IMR-90 (cell line): ENCODE results near the gene RC3H2. TPM values are rescaled to one million over a fixed set of nuclear protein-coding genes. Genes with fewer than 3 reads are reported as not detected.
A peak's percentile ranks its signal among the peaks of the same experiment; 100 is the strongest.

Experiments
- ATAC-seq: fragments of 200-7000 bp; cut with Tn5 transposase; 2 replicates; pipeline ENCODE4 v1.9.1; 2020; ENCODE audit warnings: low read depth, mild to moderate bottlenecking, moderate library complexity
- BruUV-seq: library from RNA; stranded (reverse); fragments of 400-500 nt; replicated peaks from 2 replicates; lab custom pipeline; 2021; lab: Mats Ljungman, UMichigan
- CTCF ChIA-PET: fragments of 300-600 bp; formaldehyde crosslinking; extraction: SDS; loops from one replicate; lab custom pipeline; 2021; ENCODE audit warnings: antibody characterized with exemption; lab: Yijun Ruan, JAX
- POLR2A ChIA-PET: fragments of 300-600 bp; sonication (Branson Sonifier 250); formaldehyde crosslinking; loops from one replicate; lab custom pipeline; 2022; ENCODE audit warnings: antibody characterized with exemption; ENCODE audit not compliant: unreplicated experiment; lab: Charles Lee
- DNase-seq: peaks from one replicate; pipeline ENCODE4 v3.0.0; 2013
- H2AFZ ChIP-seq: replicated peaks from 2 replicates; pipeline ENCODE3; 2013; ENCODE audit warnings: low read length, mild to moderate bottlenecking; ENCODE audit not compliant: poor library complexity
- H2AK5ac ChIP-seq: 2 replicates; pipeline ENCODE4 v1.6.1; 2013; ENCODE audit warnings: low read depth, low read length, inconsistent platforms
- H2AK9ac ChIP-seq: replicated peaks from 2 replicates; pipeline ENCODE3; 2013; ENCODE audit warnings: mild to moderate bottlenecking, low read depth, low read length, moderate library complexity; ENCODE audit not compliant: poor library complexity
- H2BK120ac ChIP-seq: 2 replicates; pipeline ENCODE4 v1.6.1; 2013; ENCODE audit warnings: low read depth, low read length, inconsistent platforms
- H2BK15ac ChIP-seq: 3 replicates; pipeline ENCODE4 v1.6.1; 2013; ENCODE audit warnings: low read depth, low read length, inconsistent platforms
- H2BK20ac ChIP-seq: 2 replicates; pipeline ENCODE4 v1.6.1; 2013; ENCODE audit warnings: low read depth, mild to moderate bottlenecking, inconsistent platforms, low read length, moderate library complexity
- H2BK5ac ChIP-seq: 2 replicates; pipeline ENCODE4 v1.6.1; 2013; ENCODE audit warnings: mild to moderate bottlenecking, low read depth, low read length, inconsistent platforms; ENCODE audit not compliant: poor library complexity, severe bottlenecking
- H3K14ac ChIP-seq: replicated peaks from 2 replicates; pipeline ENCODE4 v1.6.1; 2013; ENCODE audit warnings: low read depth, low read length, inconsistent platforms
- H3K18ac ChIP-seq: 2 replicates; pipeline ENCODE4 v1.6.1; 2013; ENCODE audit warnings: low read depth, low read length, control low read depth
- H3K23ac ChIP-seq: 2 replicates; pipeline ENCODE4 v1.6.1; 2013; ENCODE audit warnings: low read depth, low read length, inconsistent platforms
- H3K27ac ChIP-seq: 2 replicates; pipeline ENCODE4 v1.5.1; 2013; ENCODE audit warnings: mild to moderate bottlenecking, control low read depth, low read length; ENCODE audit not compliant: insufficient read depth
- H3K27me3 ChIP-seq: 2 replicates; pipeline ENCODE4 v1.6.1; 2013; ENCODE audit warnings: low read length; ENCODE audit not compliant: control insufficient read depth, insufficient read depth
- H3K36me3 ChIP-seq: 2 replicates; pipeline ENCODE4 v1.6.1; 2013; ENCODE audit warnings: low read length, mixed read lengths; ENCODE audit not compliant: control insufficient read depth, insufficient read depth
- H3K4ac ChIP-seq: 2 replicates; pipeline ENCODE4 v1.6.1; 2013; ENCODE audit warnings: low read depth, low read length, inconsistent platforms
- H3K4me1 ChIP-seq: 2 replicates; pipeline ENCODE4 v1.6.1; 2013; ENCODE audit warnings: low read length, mixed read lengths; ENCODE audit not compliant: control insufficient read depth, insufficient read depth
- H3K4me2 ChIP-seq: 2 replicates; pipeline ENCODE4 v1.6.1; 2013; ENCODE audit warnings: low read depth, mild to moderate bottlenecking, control low read depth, low read length, moderate library complexity
- H3K4me3 ChIP-seq: 2 replicates; pipeline ENCODE4 v1.5.1; 2013; ENCODE audit warnings: low read depth, mild to moderate bottlenecking, control low read depth, low read length, moderate library complexity; ENCODE audit not compliant: insufficient read depth
- H3K56ac ChIP-seq: 2 replicates; pipeline ENCODE4 v1.6.1; 2013; ENCODE audit warnings: low read length, inconsistent platforms; ENCODE audit not compliant: insufficient read depth; ENCODE audit errors: extremely low read depth
- H3K79me1 ChIP-seq, 2 experiments: 2 replicates each; pipeline ENCODE4 v1.6.1; 2013; ENCODE audit warnings: low read length in 2 of 2, inconsistent platforms in 1 of 2, low read depth in 1 of 2
- H3K9ac ChIP-seq: 2 replicates; pipeline ENCODE4 v1.6.1; 2013; ENCODE audit warnings: low read depth, low read length, control low read depth
- H3K9me1 ChIP-seq: 2 replicates; pipeline ENCODE4 v1.6.1; 2013; ENCODE audit warnings: low read length, inconsistent platforms; ENCODE audit not compliant: insufficient read depth
- H3K9me3 ChIP-seq: 2 replicates; pipeline ENCODE4 v1.6.1; 2013; ENCODE audit warnings: low read length; ENCODE audit not compliant: control insufficient read depth, insufficient read depth
- H4K20me1 ChIP-seq: 2 replicates; pipeline ENCODE4 v1.6.1; 2013; ENCODE audit warnings: low read length, inconsistent platforms; ENCODE audit not compliant: insufficient read depth
- H4K5ac ChIP-seq: 2 replicates; pipeline ENCODE4 v1.6.1; 2013; ENCODE audit warnings: mild to moderate bottlenecking, low read depth, low read length, control low read depth
- H4K8ac ChIP-seq, 2 experiments: 2 replicates each; pipeline ENCODE4 v1.6.1; 2013; ENCODE audit warnings: low read depth in 2 of 2, low read length in 2 of 2, control low read depth in 1 of 2, inconsistent platforms in 1 of 2
- H4K91ac ChIP-seq: 2 replicates; pipeline ENCODE4 v1.6.1; 2013; ENCODE audit warnings: low read depth, low read length, inconsistent platforms; ENCODE audit not compliant: insufficient read depth
- BHLHE40 ChIP-seq: fragments of 150-350 bp; IDR thresholded peaks from 2 replicates; pipeline ENCODE4 v1.6.1; 2016; ENCODE audit warnings: mild to moderate bottlenecking, low read depth, low read length
- CHD1 ChIP-seq: IDR thresholded peaks from 2 replicates; pipeline ENCODE4 v1.6.1; 2012; ENCODE audit warnings: low read depth, low read length, improper control_type of control experiment
- MAFK ChIP-seq: IDR thresholded peaks from 2 replicates; pipeline ENCODE4 v1.6.1; 2012; ENCODE audit warnings: low read depth, low read length, improper control_type of control experiment
- WGBS, 2 experiments: methylation state at CpG; one replicate each; pipeline versions ENCODE4 v1.1.5 to v1.1.7; 2013; ENCODE audit warnings: missing lambda C conversion rate in 2 of 2; ENCODE audit not compliant: insufficient read length in 1 of 2; ENCODE audit errors: extremely low coverage in 2 of 2; 5-methylcytosine and 5-hydroxymethylcytosine counted together
- dilution Hi-C: fragments of 300-500 bp; cut with HindIII; formaldehyde crosslinking; loops from one replicate; pipeline ENCODE4 v1.14.3; 2018; ENCODE audit warnings: low sequenced_read_pairs; ENCODE audit not compliant: unreplicated experiment
- in situ Hi-C: fragments of 300-500 bp; cut with MboI; formaldehyde crosslinking; loops from 3 replicates; pipeline ENCODE4 v1.14.3; 2019; ENCODE audit warnings: low sequenced_read_pairs, inconsistent platforms, mixed read lengths
- intact Hi-C: fragments of 100-400 bp; cut with micrococcal nuclease; formaldehyde crosslinking; loops from 2 replicates; pipeline ENCODE4 v1.10.0; 2022
- polyA plus RNA-seq, 3 experiments: library from polyadenylated mRNA; depleted of rRNA; stranded (reverse); fragments of >200 nt; gene quantifications; 2 replicates each; pipeline ENCODE4 v1.2.3, GENCODE V29; 2012; ENCODE audit warnings: low replicate concordance in 1 of 3
- total RNA-seq: library from RNA; depleted of rRNA; stranded (reverse); fragments of >200 nt; gene quantifications from 2 replicates; pipeline ENCODE4 v1.2.3, GENCODE V29; 2012

The RC3H2 gene
- total and polyA plus RNA-seq, 2 of the 4 experiments (the other 2 are of a cell fraction) = 14.7 to 58.4 TPM

DNA sequence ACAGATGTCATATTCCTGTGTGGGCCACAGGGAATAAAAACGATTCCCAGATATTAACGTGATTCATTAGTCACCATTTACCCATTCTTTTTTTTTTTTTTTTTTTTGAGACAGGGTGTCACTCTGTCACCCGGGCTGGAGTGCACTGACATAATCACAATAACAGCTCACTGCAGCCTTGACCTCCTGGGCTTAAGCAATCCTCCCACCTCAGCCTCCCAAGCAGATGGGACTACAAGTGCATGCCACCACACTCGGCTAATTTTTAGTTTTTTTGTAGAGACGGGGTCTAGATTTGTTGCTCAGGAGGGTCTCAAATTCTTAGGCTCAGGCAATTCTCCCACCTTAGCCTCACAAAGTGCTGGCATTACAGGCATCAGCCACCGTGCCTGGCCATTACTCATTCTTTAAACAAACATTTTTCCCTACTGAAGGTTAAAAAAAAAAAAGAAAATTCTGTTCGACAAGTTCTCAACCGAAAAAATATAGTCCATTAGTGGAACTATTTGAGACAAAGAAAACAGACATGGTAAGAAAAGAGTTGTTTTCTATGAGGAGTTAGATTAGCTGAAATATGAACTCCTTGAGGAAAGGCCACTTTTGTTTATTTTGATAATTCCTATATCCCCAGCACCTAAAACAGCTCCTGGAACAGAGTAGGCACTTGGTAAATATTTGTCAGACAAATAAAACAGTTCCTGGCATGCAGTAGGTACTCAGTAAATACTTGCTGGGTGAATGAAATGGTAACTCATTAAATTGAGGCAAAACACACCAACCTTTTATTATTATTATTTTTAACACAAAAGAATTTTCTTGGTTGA, 44.6 kb downstream of the RC3H2 start:
- H2BK5ac ChIP-seq = no peak overlapping the region
- DNase-seq = no peak
- BruUV-seq = no TSS peak
- TF ChIP-seq MAFK (no peak), CHD1 (no peak), BHLHE40 (no peak)
- no peak overlapping the region for H2BK15ac ChIP-seq
- in situ Hi-C loops = no loop called here
- no peak overlapping the region for H3K56ac ChIP-seq
- peaks cover 3% of the 10 kb centered on the region; the same call in 1 of the 2 replicates for H4K20me1 ChIP-seq
- H2AK5ac ChIP-seq = no peak overlapping the region
- H4K5ac ChIP-seq = no peak overlapping the region
- no peaks in the 10 kb centered on the region; the same call in 1 of the 2 replicates for H3K4me1 ChIP-seq
- no peak overlapping the region for H3K27ac ChIP-seq
- peaks cover 33% of the 10 kb centered on the region for H3K36me3 ChIP-seq
- no peak overlapping the region for H3K18ac ChIP-seq
- peak; percentile 35 for ATAC-seq
- H3K27me3 ChIP-seq = no peaks in the 10 kb centered on the region
- H3K9me1 ChIP-seq = peaks cover 3% of the 10 kb centered on the region; the same call in 1 of the 2 replicates
- H2BK120ac ChIP-seq = no peak overlapping the region
- no peak overlapping the region for H3K23ac ChIP-seq
- H4K8ac ChIP-seq = no peak overlapping the region
- dilution Hi-C loops = no loop called here
- intact Hi-C loops = loop anchor here (5.0 kb wide), 1 partner anchor 37 kb away; no protein-coding TSS in a partner anchor
- no CpG with 5 or more reads among the region's 8 CpGs for WGBS, 2 experiments
- no peak overlapping the region for H2AFZ ChIP-seq
- H3K9ac ChIP-seq = no peak overlapping the region
- no peaks in the 10 kb centered on the region; the same call in 1 of the 2 replicates for H3K9me3 ChIP-seq
- no peak overlapping the region for H2BK20ac ChIP-seq
- H3K79me1 ChIP-seq = peaks cover 16 to 17% of the 10 kb centered on the region in 2 experiments
- H3K4ac ChIP-seq = 0 out of 2 replicates have a peak overlapping the region, but pooled peaks have one; percentile 6
- H3K14ac ChIP-seq = no peak overlapping the region
- ChIA-PET CTCF (interaction anchor here (0.7 kb wide), 1 partner anchor 25 kb away, joined by 4 read pairs; no protein-coding TSS in a partner anchor), POLR2A (no interaction called here)
- H3K4me3 ChIP-seq = no peak overlapping the region
- H2AK9ac ChIP-seq = no peak overlapping the region
- H4K91ac ChIP-seq = no peak overlapping the region
- H3K4me2 ChIP-seq = no peak overlapping the region
